ENCODE measurements around the gene CCDC154.

Gene CCDC154

GRCh38 chr16:1457489-1458245 lies 13.3 kb upstream of the CCDC154 start:
- H3K36me3 ChIP-seq (ENCODE audit: control insufficient read depth, insufficient read depth, low read length): no peaks in the 10 kb centered on the region
- H3K4me3 ChIP-seq (ENCODE audit: low read depth, low read length): no peak overlapping the region
- peaks cover 2% of the 10 kb centered on the region for H3K79me2 ChIP-seq
- no peaks in the 10 kb centered on the region for H3K27me3 ChIP-seq (ENCODE audit: control insufficient read depth, insufficient read depth, low read length)
- no peak overlapping the region for H3K4me2 ChIP-seq (ENCODE audit: low read length)
- TF ChIP-seq, protein P1, sequence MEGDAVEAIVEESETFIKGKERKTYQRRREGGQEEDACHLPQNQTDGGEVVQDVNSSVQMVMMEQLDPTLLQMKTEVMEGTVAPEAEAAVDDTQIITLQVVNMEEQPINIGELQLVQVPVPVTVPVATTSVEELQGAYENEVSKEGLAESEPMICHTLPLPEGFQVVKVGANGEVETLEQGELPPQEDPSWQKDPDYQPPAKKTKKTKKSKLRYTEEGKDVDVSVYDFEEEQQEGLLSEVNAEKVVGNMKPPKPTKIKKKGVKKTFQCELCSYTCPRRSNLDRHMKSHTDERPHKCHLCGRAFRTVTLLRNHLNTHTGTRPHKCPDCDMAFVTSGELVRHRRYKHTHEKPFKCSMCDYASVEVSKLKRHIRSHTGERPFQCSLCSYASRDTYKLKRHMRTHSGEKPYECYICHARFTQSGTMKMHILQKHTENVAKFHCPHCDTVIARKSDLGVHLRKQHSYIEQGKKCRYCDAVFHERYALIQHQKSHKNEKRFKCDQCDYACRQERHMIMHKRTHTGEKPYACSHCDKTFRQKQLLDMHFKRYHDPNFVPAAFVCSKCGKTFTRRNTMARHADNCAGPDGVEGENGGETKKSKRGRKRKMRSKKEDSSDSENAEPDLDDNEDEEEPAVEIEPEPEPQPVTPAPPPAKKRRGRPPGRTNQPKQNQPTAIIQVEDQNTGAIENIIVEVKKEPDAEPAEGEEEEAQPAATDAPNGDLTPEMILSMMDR (IDR thresholded peaks at IDR 0.05): no peak
- no peaks in the 10 kb centered on the region for H3K4me1 ChIP-seq
- no peak overlapping the region for H2AFZ ChIP-seq
- H3K9ac ChIP-seq: no peak overlapping the region
- no peaks in the 10 kb centered on the region for H3K9me3 ChIP-seq (ENCODE audit: control insufficient read depth, low read length)
- no peak overlapping the region for H3K27ac ChIP-seq

- TF ChIP-seq, protein P1 (IDR thresholded peaks at IDR 0.05): no peak
- no peaks in the 10 kb centered on the region for H3K27me3 ChIP-seq (ENCODE audit: control insufficient read depth, insufficient read depth, low read length)
- H3K4me2 ChIP-seq (ENCODE audit: low read length): no peak overlapping the region
- H3K4me1 ChIP-seq: no peaks in the 10 kb centered on the region
- no peak overlapping the region for H3K27ac ChIP-seq
- H3K9me3 ChIP-seq (ENCODE audit: control insufficient read depth, low read length): no peaks in the 10 kb centered on the region
- H2AFZ ChIP-seq: no peak overlapping the region
- H3K36me3 ChIP-seq (ENCODE audit: control insufficient read depth, insufficient read depth, low read length): no peaks in the 10 kb centered on the region
- no peak overlapping the region for H3K4me3 ChIP-seq (ENCODE audit: low read depth, low read length)
- H3K79me2 ChIP-seq: peaks cover 2% of the 10 kb centered on the region
- no peak overlapping the region for H3K9ac ChIP-seq
These were observed 12.6 kb upstream of the CCDC154 start for GRCh38 chr16:1456951-1457350.

DNA sequence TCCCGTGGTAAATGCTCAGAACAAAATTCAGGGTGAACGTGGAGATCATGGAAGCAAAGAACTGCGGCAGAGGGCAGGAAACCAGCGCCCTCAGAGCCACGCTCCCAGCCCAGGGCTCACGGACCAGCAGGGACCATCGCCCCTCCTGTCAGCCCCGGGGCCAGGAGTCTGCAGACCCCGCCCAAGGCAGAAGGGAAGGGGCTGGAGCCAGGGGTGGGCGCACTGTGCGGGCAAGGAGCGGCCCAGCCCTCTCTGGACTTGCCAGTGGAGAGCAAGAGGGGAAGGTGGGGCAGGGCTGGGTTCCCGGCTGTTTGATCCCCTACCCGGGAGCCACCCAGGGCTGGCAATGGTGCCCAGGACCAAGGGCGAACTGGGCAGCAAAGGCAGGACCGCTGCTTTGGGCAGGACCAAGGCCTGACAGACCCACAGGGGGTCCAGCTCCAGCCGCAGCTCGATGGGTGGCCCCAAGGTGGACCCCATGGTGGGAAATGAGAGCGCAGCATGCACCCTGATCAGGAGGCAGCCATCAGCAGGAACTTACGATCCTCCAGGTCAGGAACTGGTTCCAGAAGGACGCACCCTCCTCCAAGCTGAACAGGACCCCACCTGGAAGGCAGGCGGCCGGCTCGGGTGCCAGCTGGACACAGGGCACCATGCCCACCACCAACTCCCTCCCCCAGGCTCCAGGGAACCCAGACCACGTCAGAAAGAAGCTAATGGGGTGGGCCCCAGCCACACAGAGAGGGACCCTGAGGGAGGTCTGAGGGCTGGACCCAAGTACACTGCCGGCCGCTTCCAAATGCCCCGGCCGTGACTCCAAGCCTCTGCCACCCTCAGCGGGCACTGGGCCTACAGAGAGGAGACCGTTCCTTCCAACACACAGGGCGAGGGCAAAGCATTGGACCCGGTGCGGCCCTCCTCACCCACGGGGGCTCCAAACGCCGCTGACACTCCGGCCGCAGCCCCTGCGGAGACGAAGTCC lies 11.1 kb upstream of the CCDC154 start:
- H3K4me3 ChIP-seq (ENCODE audit: low read depth, low read length): no peak overlapping the region
- no peaks in the 10 kb centered on the region for H3K27me3 ChIP-seq (ENCODE audit: control insufficient read depth, insufficient read depth, low read length)
- no peak overlapping the region for H3K4me2 ChIP-seq (ENCODE audit: low read length)
- no peak overlapping the region for H3K27ac ChIP-seq
- no peaks in the 10 kb centered on the region for H3K9me3 ChIP-seq (ENCODE audit: control insufficient read depth, low read length)
- H3K79me2 ChIP-seq: no peaks in the 10 kb centered on the region
- H2AFZ ChIP-seq: no peak overlapping the region
- TF ChIP-seq, protein P1 (IDR thresholded peaks at IDR 0.05): no peak
- no peaks in the 10 kb centered on the region for H3K4me1 ChIP-seq
- H3K9ac ChIP-seq: no peak overlapping the region
- H3K36me3 ChIP-seq (ENCODE audit: control insufficient read depth, insufficient read depth, low read length): no peaks in the 10 kb centered on the region

DNA sequence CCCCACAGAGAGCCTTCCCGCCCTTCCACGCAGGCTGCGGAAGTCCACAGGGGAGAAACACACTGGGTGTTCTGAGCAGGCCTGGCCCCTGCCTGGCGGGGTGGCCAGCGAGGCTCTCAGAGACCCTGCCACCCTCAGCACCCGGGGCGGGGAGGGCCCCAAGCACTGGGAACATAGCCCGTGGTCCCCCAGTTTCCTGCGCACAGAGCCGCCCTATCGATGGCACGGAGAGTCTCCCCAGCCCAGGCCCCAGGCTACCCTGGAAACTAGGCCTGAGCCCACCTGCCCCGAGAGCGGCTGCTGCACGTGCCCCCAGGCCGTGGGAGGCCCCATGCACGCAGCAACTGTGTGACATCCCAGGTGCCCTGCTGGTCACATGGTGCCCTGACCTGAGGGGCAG lies 10.2 kb upstream of the CCDC154 start:
- H3K27ac ChIP-seq: no peak overlapping the region
- no peaks in the 10 kb centered on the region for H3K27me3 ChIP-seq (ENCODE audit: control insufficient read depth, insufficient read depth, low read length)
- TF ChIP-seq, protein P1 (IDR thresholded peaks at IDR 0.05): no peak
- no peak overlapping the region for H3K9ac ChIP-seq
- no peaks in the 10 kb centered on the region for H3K9me3 ChIP-seq (ENCODE audit: control insufficient read depth, low read length)
- H3K36me3 ChIP-seq (ENCODE audit: control insufficient read depth, insufficient read depth, low read length): no peaks in the 10 kb centered on the region
- H3K79me2 ChIP-seq: no peaks in the 10 kb centered on the region
- no peak overlapping the region for H3K4me2 ChIP-seq (ENCODE audit: low read length)
- no peaks in the 10 kb centered on the region for H3K4me1 ChIP-seq
- H2AFZ ChIP-seq: no peak overlapping the region
- H3K4me3 ChIP-seq (ENCODE audit: low read depth, low read length): no peak overlapping the region
